HEK293T (cell line): Measurements from ENCODE around the gene SPDYE1.
"Not testable (repeated sequence)": the region's sequence is repeated elsewhere in the genome, so short reads cannot be mapped to it uniquely, and the experiment has no call there.

Source experiments
- CTCF ChIA-PET: fragments of 350-600 bp; formaldehyde crosslinking; extraction: SDS; loops from one replicate; lab custom pipeline; 2021; ENCODE audit warnings: antibody characterized with exemption, inconsistent platforms; lab: Yijun Ruan, JAX
- POLR2A ChIA-PET: fragments of 350-600 bp; formaldehyde crosslinking; extraction: SDS; loops from one replicate; lab custom pipeline; 2020; ENCODE audit warnings: antibody characterized with exemption, inconsistent platforms; lab: Yijun Ruan, JAX
- DNase-seq: peaks from one replicate; pipeline ENCODE4 v3.0.0; 2012; ENCODE audit warnings: mixed read lengths; ENCODE audit errors: extremely low spot score
- ARNT ChIP-seq: fragments of 450-650 bp; IDR thresholded peaks from 2 replicates; pipeline ENCODE4 v1.6.1; 2017; ENCODE audit warnings: mild to moderate bottlenecking
- BHLHE40 ChIP-seq: fragments of 450-650 bp; IDR thresholded peaks from 2 replicates; pipeline ENCODE4 v1.6.1; 2016; ENCODE audit warnings: mild to moderate bottlenecking, moderate library complexity, borderline replicate concordance
- CTBP1 ChIP-seq: fragments of 450-650 bp; IDR thresholded peaks from 2 replicates; pipeline ENCODE4 v1.6.1; 2016; ENCODE audit warnings: borderline replicate concordance
- ELF4 ChIP-seq: fragments of 450-650 bp; IDR thresholded peaks from 2 replicates; pipeline ENCODE4 v1.6.1; 2017; ENCODE audit warnings: antibody characterized with exemption
- FOXA1 ChIP-seq: fragments of 450-650 bp; IDR thresholded peaks from 2 replicates; pipeline ENCODE4 v1.6.1; 2016; ENCODE audit warnings: mild to moderate bottlenecking
- FOXK2 ChIP-seq: fragments of 450-650 bp; IDR thresholded peaks from 2 replicates; pipeline ENCODE4 v1.6.1; 2016; ENCODE audit warnings: mild to moderate bottlenecking
- FOXM1 ChIP-seq: fragments of 450-650 bp; IDR thresholded peaks from 2 replicates; pipeline ENCODE4 v1.6.1; 2017; ENCODE audit warnings: mild to moderate bottlenecking, borderline replicate concordance
- HDGF ChIP-seq: fragments of 450-650 bp; IDR thresholded peaks from 2 replicates; pipeline ENCODE4 v1.6.1; 2017; ENCODE audit warnings: antibody characterized with exemption, borderline replicate concordance
- L3MBTL2 ChIP-seq: fragments of 450-650 bp; conservative IDR thresholded peaks from 2 replicates; pipeline ENCODE4 v1.6.1; 2016; ENCODE audit warnings: mild to moderate bottlenecking
- LEF1 ChIP-seq: fragments of 450-650 bp; IDR thresholded peaks from 2 replicates; pipeline ENCODE4 v1.6.1; 2017; ENCODE audit warnings: mild to moderate bottlenecking, borderline replicate concordance
- NFRKB ChIP-seq: fragments of 450-650 bp; IDR thresholded peaks from 2 replicates; pipeline ENCODE4 v1.6.1; 2016; ENCODE audit warnings: mild to moderate bottlenecking, moderate library complexity
- SP1 ChIP-seq: fragments of 450-650 bp; IDR thresholded peaks from 2 replicates; pipeline ENCODE4 v1.6.1; 2017
- SUZ12 ChIP-seq: fragments of 450-650 bp; IDR thresholded peaks from 2 replicates; pipeline ENCODE4 v1.6.1; 2016; ENCODE audit warnings: mild to moderate bottlenecking
- TARDBP ChIP-seq: fragments of 450-650 bp; IDR thresholded peaks from 2 replicates; pipeline ENCODE4 v1.6.1; 2016
- ZNF384 ChIP-seq: fragments of 450-650 bp; IDR thresholded peaks from 2 replicates; pipeline ENCODE4 v1.6.1; 2016
- TF ChIP-seq, protein P1 (sequence below): fragments of 450-650 bp; IDR thresholded peaks from 2 replicates; pipeline ENCODE4 v1.6.1; 2016

Gene SPDYE1

GRCh38 chr7:43997532-43997931 is at the start of gene SPDYE1:
Gene SPDYE1 (plus strand): TSS chr7:43997897. CDS start chr7:43999950, 2,053 bp downstream.
- DNase-seq, CTCF ChIA-PET, POLR2A ChIA-PET: not testable (repeated sequence)

DNA sequence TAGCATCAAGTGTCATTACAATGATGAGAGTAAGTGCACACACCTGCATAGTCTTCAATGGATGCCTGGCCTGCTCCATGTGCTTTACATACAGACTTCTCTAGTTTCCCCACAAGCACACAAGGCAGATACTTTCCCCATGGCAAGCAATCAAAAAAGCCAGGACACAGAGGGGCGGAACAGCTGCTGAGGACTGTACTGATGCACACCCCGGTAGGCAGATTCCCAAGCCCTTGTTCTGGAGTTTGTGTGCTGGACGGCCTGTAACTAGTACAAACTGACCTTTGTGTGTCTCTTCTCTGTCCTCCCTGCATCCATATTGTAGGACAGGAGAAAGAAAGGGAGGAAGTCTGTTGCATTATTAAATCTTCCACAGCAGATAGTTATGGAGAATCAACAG is 45.7 kb upstream of the SPDYE1 start:
- TF ChIP-seq ELF4 (no peak), SUZ12 (no peak), ZNF384 (no peak), NFRKB (no peak), FOXA1 (no peak), FOXM1 (no peak), CTBP1 (no peak), LEF1 (no peak), FOXK2 (no peak), L3MBTL2 (no peak), SP1 (no peak), HDGF (no peak), BHLHE40 (no peak), ARNT (no peak)
- TF ChIP-seq, protein P1, sequence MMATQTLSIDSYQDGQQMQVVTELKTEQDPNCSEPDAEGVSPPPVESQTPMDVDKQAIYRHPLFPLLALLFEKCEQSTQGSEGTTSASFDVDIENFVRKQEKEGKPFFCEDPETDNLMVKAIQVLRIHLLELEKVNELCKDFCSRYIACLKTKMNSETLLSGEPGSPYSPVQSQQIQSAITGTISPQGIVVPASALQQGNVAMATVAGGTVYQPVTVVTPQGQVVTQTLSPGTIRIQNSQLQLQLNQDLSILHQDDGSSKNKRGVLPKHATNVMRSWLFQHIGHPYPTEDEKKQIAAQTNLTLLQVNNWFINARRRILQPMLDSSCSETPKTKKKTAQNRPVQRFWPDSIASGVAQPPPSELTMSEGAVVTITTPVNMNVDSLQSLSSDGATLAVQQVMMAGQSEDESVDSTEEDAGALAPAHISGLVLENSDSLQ, result no peak
- DNase-seq, result no peak
- CTCF ChIA-PET, result no interaction called here
- POLR2A ChIA-PET, result no interaction called here

DNA sequence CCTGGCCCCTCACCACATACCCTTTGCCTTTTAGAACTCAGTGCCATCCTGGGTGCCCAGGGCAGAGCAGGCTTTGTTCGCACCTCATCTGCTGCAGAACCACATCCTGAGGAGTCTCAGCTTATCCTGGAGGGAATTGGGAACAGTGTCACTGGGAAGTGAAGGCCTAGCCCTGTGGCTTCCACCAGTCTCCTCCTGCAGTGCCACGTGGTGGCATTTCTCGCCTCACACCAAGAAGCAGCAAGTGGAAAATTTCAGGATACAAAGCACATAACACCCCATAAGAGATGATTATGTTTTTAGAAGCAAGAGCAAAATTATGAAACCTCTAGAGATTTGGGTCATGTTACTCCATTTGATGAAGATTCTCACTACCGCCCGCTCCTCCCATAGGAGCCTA is 44.6 kb upstream of the SPDYE1 start:
- CTCF ChIA-PET, result no interaction called here
- TF ChIP-seq FOXK2 (no peak), ELF4 (no peak), ZNF384 (no peak), TARDBP (no peak), CTBP1 (no peak), HDGF (no peak), BHLHE40 (no peak), FOXM1 (no peak), L3MBTL2 (no peak), NFRKB (no peak), LEF1 (no peak), ARNT (no peak), SUZ12 (no peak), SP1 (no peak), FOXA1 (no peak)
- TF ChIP-seq, protein P1, result no peak
- POLR2A ChIA-PET, result no interaction called here
- no peak for DNase-seq

DNA sequence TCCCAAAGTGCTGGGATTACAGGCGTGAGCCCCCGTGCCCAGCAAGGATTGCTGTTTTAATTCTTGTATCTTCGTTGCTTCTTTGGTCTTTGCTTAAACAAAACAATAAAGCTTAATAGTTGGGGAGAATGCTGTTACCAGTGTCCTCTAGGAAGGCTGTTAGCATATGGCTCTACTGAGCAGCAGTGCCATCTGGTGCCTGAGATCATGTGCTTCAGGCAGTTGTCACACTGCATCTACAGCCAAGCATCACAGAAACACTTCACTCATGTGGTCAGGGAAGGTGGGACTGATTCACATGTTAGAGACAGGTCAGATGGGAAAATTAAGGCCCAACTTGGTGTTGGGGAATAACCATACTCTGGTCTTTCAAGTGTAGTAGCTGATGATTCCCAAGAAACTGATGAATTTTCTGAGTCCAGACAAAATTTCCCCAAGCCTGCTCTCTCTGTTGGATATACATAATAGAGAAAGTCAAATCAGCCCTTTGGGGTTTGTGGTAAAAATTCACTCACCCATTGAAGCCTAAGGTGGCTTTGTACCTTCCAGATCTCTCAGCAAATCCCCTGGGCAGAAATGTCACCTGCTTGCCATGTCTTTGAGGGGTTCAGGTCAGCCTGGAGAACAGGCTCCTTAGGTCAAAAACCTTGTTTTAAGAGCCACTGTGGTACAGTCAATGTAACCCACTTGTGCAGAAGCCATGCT is 43.0 kb upstream of the SPDYE1 start:
- ChIA-PET CTCF (interaction anchor here (0.7 kb wide), 1 partner anchor 243 kb away, joined by 3 read pairs; no protein-coding TSS in a partner anchor), POLR2A (interaction anchor here (1.1 kb wide), 1 partner anchor 28 kb away, joined by 3 read pairs; the partner anchor contains the start of gene UBE2D4)
- no peak for TF ChIP-seq L3MBTL2
- no peak for TF ChIP-seq BHLHE40
- DNase-seq, result peak; percentile 71

DNA sequence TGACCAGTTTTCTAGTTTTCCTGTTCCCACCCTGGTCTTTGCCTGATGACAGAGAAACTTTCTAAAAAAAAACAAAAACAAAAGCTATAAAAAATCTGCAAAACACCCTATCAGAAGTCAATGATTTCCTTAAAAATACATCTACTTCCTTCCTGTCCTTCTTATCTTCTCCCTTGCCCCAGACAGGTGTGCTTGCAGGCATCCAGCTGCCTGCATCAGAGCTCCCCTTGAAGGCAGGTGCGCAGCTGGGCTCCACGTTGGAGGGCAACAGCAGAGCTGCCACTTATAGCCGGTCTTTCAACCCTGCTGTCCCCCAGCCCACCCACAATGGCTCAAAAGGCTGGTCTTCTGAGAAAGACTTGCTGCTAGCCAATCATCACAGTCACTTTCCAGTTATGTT is 41.7 kb upstream of the SPDYE1 start:
- CTCF ChIA-PET, result no interaction called here
- POLR2A ChIA-PET, result interaction anchor here (1.1 kb wide), 1 partner anchor 30 kb away, joined by 3 read pairs; the partner anchor contains the start of gene UBE2D4
- TF ChIP-seq, protein P1, result no peak
- TF ChIP-seq SP1, result no peak
- no peak for TF ChIP-seq ELF4
- no peak for TF ChIP-seq FOXM1
- no peak for TF ChIP-seq SUZ12
- TF ChIP-seq ARNT, result no peak
- no peak for TF ChIP-seq FOXK2
- no peak for TF ChIP-seq NFRKB
- TF ChIP-seq HDGF, result no peak
- no peak for TF ChIP-seq ZNF384
- TF ChIP-seq CTBP1, result no peak
- TF ChIP-seq L3MBTL2, result no peak
- no peak for TF ChIP-seq BHLHE40
- no peak for TF ChIP-seq FOXA1
- TF ChIP-seq TARDBP, result no peak
- no peak for TF ChIP-seq LEF1
- DNase-seq, result no peak

GRCh38 chr7:43960933-43961332 is 36.8 kb upstream of the SPDYE1 start:
- ChIA-PET POLR2A (no interaction called here), CTCF (no interaction called here)
- no peak for TF ChIP-seq FOXM1
- TF ChIP-seq LEF1, result no peak
- TF ChIP-seq BHLHE40, result no peak
- TF ChIP-seq NFRKB, result no peak
- TF ChIP-seq, protein P1, result no peak
- TF ChIP-seq SUZ12, result no peak
- no peak for TF ChIP-seq ELF4
- no peak for TF ChIP-seq TARDBP
- TF ChIP-seq L3MBTL2, result no peak
- no peak for TF ChIP-seq FOXA1
- TF ChIP-seq HDGF, result no peak
- no peak for TF ChIP-seq FOXK2
- TF ChIP-seq ZNF384, result no peak
- no peak for TF ChIP-seq ARNT
- no peak for TF ChIP-seq SP1
- no peak for DNase-seq

DNA sequence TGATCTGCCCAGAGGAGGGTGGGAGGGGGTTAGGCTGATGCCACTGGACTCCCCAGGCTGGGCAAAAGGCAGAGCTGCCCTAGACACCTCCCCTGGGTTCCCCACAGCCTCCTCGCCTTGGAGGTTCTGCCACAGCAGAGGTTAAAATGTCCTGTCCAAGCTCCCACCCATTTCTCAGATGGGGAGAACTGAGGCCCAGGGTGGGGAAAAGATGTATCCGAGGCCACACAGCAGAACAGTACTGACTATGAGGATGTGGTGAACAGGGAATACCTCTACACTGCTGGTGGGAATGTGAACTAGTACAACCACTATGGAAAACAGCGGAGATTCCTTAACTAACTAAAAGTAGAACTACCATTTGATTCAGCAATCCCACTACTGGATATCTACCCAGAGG is 31.3 kb upstream of the SPDYE1 start:
- CTCF ChIA-PET, DNase-seq, POLR2A ChIA-PET: not testable (repeated sequence)

DNA sequence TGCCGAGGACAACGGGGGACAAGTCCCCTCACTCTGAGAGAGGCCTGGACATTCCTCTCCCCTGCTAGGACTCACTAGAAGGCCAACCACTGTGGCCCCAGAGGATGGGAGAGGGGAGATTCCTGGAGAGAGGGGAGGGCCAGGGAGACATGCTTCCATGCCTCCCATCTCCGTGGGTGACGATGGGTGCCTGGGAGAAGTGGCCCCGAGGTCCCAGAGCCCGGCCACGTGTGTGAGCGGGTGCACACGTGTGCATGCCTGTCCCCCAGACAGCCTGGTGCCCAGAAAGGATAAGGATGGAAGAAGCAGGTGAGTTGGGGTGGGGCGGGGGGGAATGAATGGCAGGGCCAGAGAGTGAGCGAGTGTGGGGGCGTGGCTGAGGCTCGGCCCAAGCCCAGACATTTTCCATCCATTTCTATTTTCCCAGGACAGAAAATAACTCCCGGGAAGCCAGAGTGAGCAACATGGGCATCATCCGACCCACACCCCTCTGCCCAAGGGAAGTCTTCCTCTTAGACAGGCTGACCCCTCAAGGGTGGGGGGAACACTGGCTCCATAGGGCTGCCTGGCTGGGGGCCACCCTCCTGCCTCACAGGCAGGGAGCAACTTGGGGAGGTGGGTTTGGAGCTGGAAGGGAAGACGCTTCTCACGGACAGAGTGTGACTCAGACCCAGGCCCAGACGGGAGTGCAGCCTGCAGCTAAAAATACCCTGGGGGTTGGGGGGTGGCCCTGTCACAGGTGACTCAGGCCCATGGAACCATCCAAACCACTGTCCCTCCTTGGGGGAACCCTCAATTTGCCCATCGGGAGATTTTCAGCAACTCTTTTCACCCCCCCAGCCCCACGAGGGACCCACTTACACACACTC is 29.3 kb upstream of the SPDYE1 start:
- DNase-seq, POLR2A ChIA-PET: not testable (repeated sequence)

DNA sequence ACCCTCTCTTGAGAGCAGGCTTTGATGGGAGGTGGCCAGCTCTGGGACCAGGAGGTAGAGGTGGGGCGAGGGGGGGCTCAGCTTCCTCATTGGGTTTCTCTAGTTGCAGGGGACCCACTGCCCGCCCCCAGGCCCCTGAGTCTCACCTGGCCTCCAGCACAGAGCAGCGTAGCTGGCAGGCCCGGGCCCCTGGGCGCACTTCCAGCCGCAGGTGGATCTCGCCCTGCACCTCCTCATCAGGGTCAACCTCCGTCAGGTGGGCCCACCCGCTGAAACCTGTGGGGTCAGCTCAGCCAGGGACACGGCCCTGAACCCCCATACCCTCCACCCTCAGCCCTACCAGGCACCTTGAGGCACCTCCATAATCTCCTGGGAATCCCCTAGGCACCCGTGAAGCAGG is 28.1 kb upstream of the SPDYE1 start:
- POLR2A ChIA-PET, result interaction anchor here (0.9 kb wide), 1 partner anchor 50 kb away, joined by 3 read pairs; no protein-coding TSS in a partner anchor
- CTCF ChIA-PET, DNase-seq: not testable (repeated sequence)

More for the DNA sequence above, 29.3 kb upstream of the SPDYE1 start:
- CTCF ChIA-PET, result not testable (repeated sequence)
